ENCODE results near the gene SMPD2.

DNA sequence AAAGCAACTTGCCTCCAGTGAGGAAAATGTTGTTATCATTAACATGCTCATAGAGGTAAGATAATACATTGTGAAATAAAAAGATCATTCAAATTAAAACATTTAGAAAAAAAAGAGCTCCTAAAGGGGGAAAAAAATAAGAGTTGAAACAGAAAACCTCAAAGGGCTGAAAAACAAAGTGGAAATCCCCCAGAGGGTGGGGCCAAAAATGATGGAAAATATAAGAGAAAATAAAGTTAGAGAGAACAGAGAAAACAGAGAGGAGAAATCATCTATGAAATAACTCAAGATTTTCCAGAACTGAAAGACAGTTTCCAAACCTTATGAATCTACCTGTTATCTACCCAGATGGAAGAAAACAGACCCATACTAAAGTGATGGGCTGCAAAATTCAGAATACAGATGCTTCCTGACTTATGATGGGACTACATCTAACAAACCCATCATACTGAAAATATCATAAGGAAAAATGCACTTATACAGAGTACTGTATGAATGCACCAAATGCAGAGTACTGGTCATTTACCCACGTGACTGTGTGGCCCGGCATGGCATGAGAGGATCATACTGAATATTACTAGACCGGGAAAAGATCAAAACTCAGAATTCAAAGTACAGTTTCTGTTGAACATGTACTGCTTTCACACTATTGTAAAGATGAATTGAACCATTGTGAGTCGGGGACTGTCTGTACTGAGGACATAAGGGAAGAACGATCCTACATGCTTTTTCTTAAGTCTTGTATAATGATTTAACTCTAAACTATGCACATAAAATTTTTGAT lies 38.5 kb downstream of the SMPD2 start:
- no peak for TF ChIP-seq POLR2A (IDR thresholded peaks at IDR 0.05; ENCODE audit: low read length)
- TF ChIP-seq GATA1 (IDR thresholded peaks at IDR 0.05; ENCODE audit: low read depth, low read length) = no peak
